Coronary artery (tissue), 2 donors: ENCODE measurements around the gene PKNOX2.

ENCODE experiments used
- DNase-seq: peaks from one replicate; pipeline ENCODE4 v3.0.0-alpha.2; 2017; ENCODE audit warnings: low spot score
- H3K27ac ChIP-seq, 2 donors: fragments of 200-600 bp; sonication (generic); one replicate each; pipeline ENCODE4 v1.5.1; 2016 to 2019
- H3K4me3 ChIP-seq: fragments of 200-600 bp; sonication (generic); 2 replicates; pipeline ENCODE4 v1.5.1; 2016; ENCODE audit warnings: mild to moderate bottlenecking, moderate library complexity
- CTCF ChIP-seq: fragments of 200-600 bp; sonication (generic); IDR thresholded peaks from one replicate; pipeline ENCODE4 v1.5.1; 2019; ENCODE audit warnings: antibody characterized with exemption

The PKNOX2 gene

GRCh38 chr11:125164422-125165110 lies at the start of gene PKNOX2:
TSS of gene PKNOX2 (plus strand) at chr11:125164751. CDS start at chr11:125351306, 186,555 bp downstream.
- Histone ChIP-seq H3K4me3 (peak within 1 kb of the TSS; percentile 77), H3K27ac (peak within 1 kb of the TSS; percentile 59 to 87)
- peak; percentile 63 for TF ChIP-seq CTCF
- peak; percentile 84 for DNase-seq

- no peak for DNase-seq
- Histone ChIP-seq H3K27ac (no peak overlapping the region), H3K4me3 (no peak overlapping the region)
- no peak for TF ChIP-seq CTCF
Measured at GRCh38 chr11:125117429-125117828, 47.1 kb upstream of the PKNOX2 start.

- TF ChIP-seq CTCF, result no peak
- DNase-seq, result no peak
- no peak overlapping the region for H3K4me3 ChIP-seq
- peak overlapping the region in 1 of 2 donors; percentile 14 for H3K27ac ChIP-seq
Measured at GRCh38 chr11:125123194-125123946, 41.2 kb upstream of the PKNOX2 start.

GRCh38 chr11:125123947-125124617 lies 40.5 kb upstream of the PKNOX2 start:
- DNase-seq, result no peak
- H3K4me3 ChIP-seq, result no peak overlapping the region
- peak overlapping the region in 1 of 2 donors; percentile 14 for H3K27ac ChIP-seq
- TF ChIP-seq CTCF, result no peak

GRCh38 chr11:125124618-125124992 lies 39.9 kb upstream of the PKNOX2 start:
- TF ChIP-seq CTCF, result no peak
- DNase-seq, result no peak
- H3K4me3 ChIP-seq, result no peak overlapping the region
- H3K27ac ChIP-seq, result no peak overlapping the region

GRCh38 chr11:125128450-125128849 lies 36.1 kb upstream of the PKNOX2 start:
- Histone ChIP-seq H3K4me3 (no peak overlapping the region), H3K27ac (no peak overlapping the region)
- no peak for TF ChIP-seq CTCF
- DNase-seq, result no peak
